GM12872 (cell line): ENCODE data around the gene RNPEPL1.

Experiments
- CTCF ChIP-seq: IDR thresholded peaks from 3 replicates; pipeline ENCODE4 v1.5.1; 2011; ENCODE audit warnings: low read depth, mild to moderate bottlenecking, low read length, moderate library complexity; ENCODE audit not compliant: insufficient read depth

Gene RNPEPL1

GRCh38 chr2:240622531-240623235 is 54.4 kb downstream of the RNPEPL1 start:
- TF ChIP-seq CTCF, result no peak

- no peak for TF ChIP-seq CTCF
Measured at GRCh38 chr2:240623531-240624010, 55.3 kb downstream of the RNPEPL1 start.

GRCh38 chr2:240624011-240624949 is 56.0 kb downstream of the RNPEPL1 start:
- no peak for TF ChIP-seq CTCF

DNA sequence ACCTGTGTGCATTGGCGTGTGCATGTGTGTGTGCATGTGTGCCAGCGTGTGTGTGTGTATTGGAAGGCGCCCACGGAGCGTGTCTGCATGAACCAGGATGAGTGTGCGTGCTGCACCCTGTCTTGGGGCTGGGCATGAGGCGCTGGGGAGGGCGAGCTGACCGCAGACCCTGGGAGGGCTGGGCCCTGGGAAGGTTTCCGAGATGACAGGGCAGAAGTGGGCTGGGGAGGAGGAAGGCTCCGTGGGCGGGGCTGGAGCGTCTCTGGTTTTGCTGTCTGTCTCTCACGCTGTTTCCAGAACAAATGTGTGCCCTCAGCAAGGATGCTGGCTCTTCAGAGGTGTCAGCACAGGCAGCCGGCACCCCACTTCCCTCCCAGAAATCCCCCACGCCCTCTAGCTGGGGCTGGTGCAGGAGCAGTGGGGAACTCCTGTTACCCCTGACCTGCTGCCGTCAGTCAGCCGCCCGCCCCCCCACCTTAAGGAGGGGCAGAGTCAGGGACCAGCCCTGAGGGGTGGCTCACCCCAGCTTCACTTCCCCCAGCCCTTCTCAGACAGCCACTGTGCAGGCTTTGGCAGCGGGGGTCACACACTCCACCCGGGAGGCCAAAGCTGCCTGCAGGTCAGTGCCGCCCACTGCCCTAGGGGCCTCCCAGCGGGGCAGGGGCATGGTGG is 56.8 kb downstream of the RNPEPL1 start, which contains the start of gene GPR35:
Gene GPR35, plus strand, starts transcription at position 531 of the 672 bp plus-strand sequence. CDS start 4,473 bp downstream, outside the sequence.
- no peak for TF ChIP-seq CTCF

- no peak for TF ChIP-seq CTCF
Measured at GRCh38 chr2:240626531-240627300, 58.4 kb downstream of the RNPEPL1 start.

DNA sequence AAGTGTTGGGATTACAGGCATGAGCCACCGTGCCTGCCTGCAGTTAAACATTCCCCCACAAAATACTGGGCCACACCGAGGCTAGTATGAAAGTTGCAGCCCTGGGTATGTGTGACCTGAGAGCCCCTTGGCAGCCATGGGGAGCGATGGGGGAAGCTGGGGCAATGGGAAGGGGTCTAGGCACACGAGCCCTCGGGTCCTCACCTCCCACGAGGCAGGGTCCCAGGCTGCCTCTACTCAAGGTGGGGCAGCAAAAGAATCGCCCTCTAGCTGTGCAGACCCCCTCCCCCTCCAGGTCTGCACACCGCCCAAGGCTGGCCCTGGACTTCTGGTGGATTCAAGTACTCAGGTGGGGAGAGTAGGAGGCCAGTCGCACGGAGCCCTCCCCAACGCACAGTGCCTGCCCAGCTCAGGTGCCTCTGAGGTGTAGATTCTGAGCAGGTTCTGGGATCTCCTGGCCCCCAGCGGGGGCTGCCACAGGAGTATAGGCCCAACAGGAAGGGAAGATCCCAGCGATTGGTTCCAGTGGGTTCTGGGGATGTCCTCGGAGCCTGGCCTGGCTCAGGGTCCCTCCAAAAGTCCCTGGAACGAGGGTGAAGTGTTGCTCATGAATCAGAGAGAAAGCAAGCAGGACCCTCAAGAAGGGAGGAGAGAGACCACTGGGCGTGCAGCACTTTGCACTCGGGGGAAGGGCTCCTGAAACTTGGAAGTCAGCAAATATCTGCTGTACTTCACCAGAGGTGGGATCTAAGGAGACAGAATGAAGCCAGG is 59.6 kb downstream of the RNPEPL1 start:
- no peak for TF ChIP-seq CTCF
